Mucosa of descending colon (tissue), 3 donors: Measurements from ENCODE around the gene TSPAN32. TPM values are rescaled to one million over a fixed set of nuclear protein-coding genes. Genes with fewer than 3 reads are reported as not detected.
A peak's percentile ranks its signal among the peaks of the same experiment; 100 is the strongest.

Experiments
- ATAC-seq: fragments of 200-7000 bp; cut with Tn5 transposase; one replicate; pipeline ENCODE4 v1.9.1; 2020; ENCODE audit warnings: mild to moderate bottlenecking, moderate library complexity
- DNase-seq, 3 donors: peaks; one replicate each; pipeline ENCODE4 v3.0.0-alpha.2; 2020
- H3K36me3 ChIP-seq: fragments of 200-600 bp; one replicate; pipeline ENCODE4 v1.8.0; 2021; ENCODE audit warnings: low read depth, mild to moderate bottlenecking
- H3K4me1 ChIP-seq: fragments of 200-600 bp; one replicate; pipeline ENCODE4 v1.8.0; 2021; ENCODE audit warnings: low read depth, mild to moderate bottlenecking
- H3K4me3 ChIP-seq: fragments of 200-600 bp; one replicate; pipeline ENCODE4 v1.8.0; 2021; ENCODE audit warnings: mild to moderate bottlenecking
- H3K9me3 ChIP-seq: fragments of 200-600 bp; one replicate; pipeline ENCODE4 v1.8.0; 2021; ENCODE audit warnings: mild to moderate bottlenecking
- intact Hi-C, 2 donors: fragments of 100-400 bp; cut with DNase I in 1 of 2; cut with micrococcal nuclease in 1 of 2; formaldehyde crosslinking; loops; one replicate each; pipeline versions ENCODE4 v1.11.0 to v1.11.1; 2022; cut with DNase I, micrococcal nuclease
- total RNA-seq, 3 donors: library from RNA; stranded (reverse); fragmentation: NEBNext Ultra II Directional in 2 of 3; extraction: Animal tissue kit (Norgen Biotek cat#: 25700) in 2 of 3; gene quantifications; one replicate each; pipeline versions ENCODE4 v1.2.1 to v1.2.4, GENCODE V29; 2021 to 2023
- TF ChIP-seq, protein P1 (sequence below): fragments of 200-600 bp; IDR thresholded peaks from one replicate; pipeline ENCODE4 v1.8.0; 2022; ENCODE audit warnings: antibody characterized with exemption, mild to moderate bottlenecking
- donor health status: DM: no; HTN: no; CAD: no; lungs with moderate emphysema.
- donor health status: DM: no; HTN: no; CAD: no.
- donor health status: DM: no; HTN: yes; CAD: no.

TSPAN32 gene
- total RNA-seq, 3 donors from 2014 or later = 1.2 to 2.8 (median 2.6) TPM

GRCh38 chr11:2302896-2303626 is 1.2 kb downstream of the TSPAN32 start:
- ATAC-seq = peak; percentile 2
- peaks cover 8% of the 10 kb centered on the region for H3K4me1 ChIP-seq
- TF ChIP-seq, protein P1, sequence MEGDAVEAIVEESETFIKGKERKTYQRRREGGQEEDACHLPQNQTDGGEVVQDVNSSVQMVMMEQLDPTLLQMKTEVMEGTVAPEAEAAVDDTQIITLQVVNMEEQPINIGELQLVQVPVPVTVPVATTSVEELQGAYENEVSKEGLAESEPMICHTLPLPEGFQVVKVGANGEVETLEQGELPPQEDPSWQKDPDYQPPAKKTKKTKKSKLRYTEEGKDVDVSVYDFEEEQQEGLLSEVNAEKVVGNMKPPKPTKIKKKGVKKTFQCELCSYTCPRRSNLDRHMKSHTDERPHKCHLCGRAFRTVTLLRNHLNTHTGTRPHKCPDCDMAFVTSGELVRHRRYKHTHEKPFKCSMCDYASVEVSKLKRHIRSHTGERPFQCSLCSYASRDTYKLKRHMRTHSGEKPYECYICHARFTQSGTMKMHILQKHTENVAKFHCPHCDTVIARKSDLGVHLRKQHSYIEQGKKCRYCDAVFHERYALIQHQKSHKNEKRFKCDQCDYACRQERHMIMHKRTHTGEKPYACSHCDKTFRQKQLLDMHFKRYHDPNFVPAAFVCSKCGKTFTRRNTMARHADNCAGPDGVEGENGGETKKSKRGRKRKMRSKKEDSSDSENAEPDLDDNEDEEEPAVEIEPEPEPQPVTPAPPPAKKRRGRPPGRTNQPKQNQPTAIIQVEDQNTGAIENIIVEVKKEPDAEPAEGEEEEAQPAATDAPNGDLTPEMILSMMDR = no peak
- no peaks in the 10 kb centered on the region for H3K36me3 ChIP-seq
- no peaks in the 10 kb centered on the region for H3K9me3 ChIP-seq
- DNase-seq = peak in 2 of 3 donors; percentile 1 to 58
- no peak overlapping the region for H3K4me3 ChIP-seq
- intact Hi-C loops = loop anchor here in 1 of 2 donors (5.0 kb wide), 1 partner anchor 119 kb away; no protein-coding TSS in a partner anchor

DNA sequence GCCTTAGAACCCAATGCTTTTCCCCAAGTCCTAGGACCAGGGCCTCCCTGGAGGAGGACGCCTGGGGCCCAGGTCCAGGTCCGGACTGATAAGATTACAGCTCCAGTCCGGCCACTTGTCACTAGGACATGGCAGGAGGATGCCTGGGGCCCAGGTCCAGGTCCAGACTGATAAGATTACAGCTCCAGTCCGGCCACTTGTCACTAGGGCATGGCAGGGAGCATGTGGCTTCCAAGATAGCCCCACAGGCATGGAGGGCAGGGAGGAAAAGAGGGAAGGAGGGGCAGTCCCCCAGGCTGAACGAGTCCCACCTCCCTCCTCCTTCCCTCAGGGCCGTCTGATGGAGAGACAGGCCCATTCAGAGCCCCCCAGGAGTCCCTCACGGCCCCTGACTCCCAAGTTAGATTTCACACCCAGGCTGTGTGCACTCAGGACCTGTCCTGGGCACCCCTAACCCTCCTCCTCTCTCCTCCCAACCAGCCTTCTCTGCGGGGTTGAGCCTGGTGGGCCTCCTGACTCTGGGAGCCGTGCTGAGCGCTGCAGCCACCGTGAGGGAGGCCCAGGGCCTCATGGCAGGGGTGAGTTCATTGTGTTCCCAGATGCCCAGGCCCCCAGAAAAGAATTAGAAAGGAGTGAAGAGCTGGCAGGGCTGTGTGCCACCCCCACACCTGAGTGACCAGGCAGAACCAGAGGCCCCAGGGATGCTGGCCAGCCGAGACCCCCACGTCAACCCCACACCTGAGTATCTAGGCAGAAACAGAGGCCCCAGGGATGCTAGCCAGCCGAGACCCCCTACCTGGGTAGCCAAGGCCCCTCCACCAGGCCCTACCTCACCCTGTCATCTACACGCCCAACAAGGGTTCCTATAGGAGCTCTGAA is 2.1 kb downstream of the TSPAN32 start:
- peaks cover 8% of the 10 kb centered on the region for H3K4me1 ChIP-seq
- ATAC-seq (no peak), DNase-seq (no peak)
- intact Hi-C loops = loop anchor here (2.0 to 5.0 kb wide), 2 partner anchors 117 to 118 kb away; no protein-coding TSS in a partner anchor
- H3K9me3 ChIP-seq = no peaks in the 10 kb centered on the region
- H3K4me3 ChIP-seq = no peak overlapping the region
- TF ChIP-seq, protein P1 = no peak
- no peaks in the 10 kb centered on the region for H3K36me3 ChIP-seq

DNA sequence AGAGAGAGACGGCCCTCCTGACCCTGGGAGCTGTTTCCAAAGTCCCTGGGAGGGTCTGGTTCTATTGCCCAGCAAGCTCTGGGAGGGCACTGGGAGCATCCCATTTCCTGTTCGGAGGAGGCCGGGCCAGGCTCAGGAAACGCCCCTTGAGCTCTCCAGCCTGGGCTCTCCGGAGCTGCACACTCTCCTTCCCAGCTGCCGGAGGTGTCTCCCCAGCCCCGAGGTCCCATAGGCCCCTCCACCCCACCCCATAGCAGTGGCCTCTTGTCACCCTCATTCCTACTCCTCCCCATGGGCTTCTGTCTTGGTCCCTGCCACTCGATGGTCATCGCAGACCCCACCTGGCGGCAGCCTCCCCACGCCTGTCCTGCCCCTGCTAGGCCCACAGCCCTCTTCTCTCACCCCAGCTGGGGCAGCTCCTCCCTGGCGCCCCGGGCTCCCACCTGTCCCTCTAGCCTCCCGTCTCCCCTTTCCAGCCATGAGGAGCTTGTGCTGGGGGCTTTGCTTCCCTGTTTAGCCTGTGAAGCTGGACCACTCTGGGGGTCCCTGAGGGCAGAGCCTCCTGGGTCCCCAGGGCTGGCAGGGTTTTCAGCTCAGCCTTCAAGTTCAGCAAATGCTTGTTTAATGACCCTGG is 2.8 kb downstream of the TSPAN32 start:
- no peaks in the 10 kb centered on the region for H3K36me3 ChIP-seq
- intact Hi-C loops = loop anchor here (2.0 to 5.0 kb wide), 2 partner anchors 116 to 118 kb away; no protein-coding TSS in a partner anchor
- TF ChIP-seq, protein P1 = no peak
- H3K4me1 ChIP-seq = peaks cover 8% of the 10 kb centered on the region
- no peak overlapping the region for H3K4me3 ChIP-seq
- no peak for ATAC-seq
- DNase-seq = no peak
- H3K9me3 ChIP-seq = no peaks in the 10 kb centered on the region

DNA sequence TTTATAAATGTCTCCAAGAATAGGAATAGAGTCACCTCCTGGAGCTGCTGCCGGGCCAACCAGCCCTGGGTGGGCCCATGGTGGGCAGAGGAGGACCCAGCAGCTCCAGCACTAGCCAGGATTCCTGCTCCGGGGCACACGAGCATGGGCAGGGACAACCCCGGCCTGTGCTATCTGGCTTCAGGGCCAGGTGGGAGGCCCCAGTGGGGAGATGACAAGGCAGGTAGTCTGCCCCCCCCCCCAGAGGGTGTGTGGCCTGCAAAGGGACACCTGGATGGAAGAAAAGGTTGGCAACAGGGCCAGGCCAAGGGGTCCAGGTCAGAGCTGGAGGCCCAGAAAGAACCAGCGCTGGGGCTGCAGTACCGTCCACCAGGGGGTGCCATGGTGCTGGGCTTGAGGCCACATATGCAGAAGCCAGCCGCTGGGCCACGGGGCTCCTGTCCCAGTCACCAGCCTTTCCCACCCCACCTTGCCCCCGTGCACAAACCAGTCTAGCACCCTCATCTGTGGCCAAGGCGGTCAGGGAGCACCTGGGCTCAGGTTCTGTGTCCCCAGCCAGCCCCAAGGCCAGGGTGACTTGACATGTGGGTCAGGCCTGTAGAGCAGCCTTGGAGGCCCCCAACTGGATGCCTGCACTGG is 3.4 kb downstream of the TSPAN32 start:
- TF ChIP-seq, protein P1 = peak; percentile 80
- intact Hi-C loops = loop anchor here in 1 of 2 donors (2.0 kb wide), 1 partner anchor 116 kb away; no protein-coding TSS in a partner anchor
- peak; percentile 75 for ATAC-seq
- H3K4me3 ChIP-seq = no peak overlapping the region
- DNase-seq = peak; percentile 88 to 93 (median 88)
- H3K9me3 ChIP-seq = no peaks in the 10 kb centered on the region
- H3K36me3 ChIP-seq = no peaks in the 10 kb centered on the region
- H3K4me1 ChIP-seq = peaks cover 8% of the 10 kb centered on the region
